Chondrocyte (in vitro differentiated cells): ENCODE data around the gene BMX. TPM values are rescaled to one million over a fixed set of nuclear protein-coding genes. Genes with fewer than 3 reads are reported as not detected.

Source experiments
- DNase-seq: peaks from one replicate; pipeline ENCODE4 v3.0.0; 2021; ENCODE audit warnings: mixed read lengths, low spot score
- H3K27ac Mint-ChIP-seq: one replicate; pipeline ENCODE4 v1.8.0; 2021; ENCODE audit warnings: mild to moderate bottlenecking, moderate library complexity, mixed read lengths; ENCODE audit not compliant: unreplicated experiment
- H3K27me3 Mint-ChIP-seq: 2 replicates; pipeline ENCODE4 v1.8.0; 2021; ENCODE audit warnings: low read depth, mixed read lengths
- H3K36me3 Mint-ChIP-seq: 2 replicates; pipeline ENCODE4 v1.8.0; 2021; ENCODE audit warnings: low read depth, mixed read lengths
- H3K4me1 Mint-ChIP-seq: 2 replicates; pipeline ENCODE4 v1.8.0; 2021; ENCODE audit warnings: low read depth, mild to moderate bottlenecking, mixed read lengths
- H3K4me3 Mint-ChIP-seq: one replicate; pipeline ENCODE4 v1.8.0; 2021; ENCODE audit warnings: mild to moderate bottlenecking, moderate library complexity, mixed read lengths; ENCODE audit not compliant: unreplicated experiment
- H3K9me3 Mint-ChIP-seq: 2 replicates; pipeline ENCODE4 v1.8.0; 2021; ENCODE audit warnings: low read depth, mixed read lengths
- CTCF ChIP-seq: fragments of 200-600 bp; sonication (generic); IDR thresholded peaks from 2 replicates; pipeline ENCODE4 v1.5.0; 2021; ENCODE audit warnings: antibody characterized with exemption, mild to moderate bottlenecking, moderate library complexity
- total RNA-seq: library from RNA; stranded (reverse); gene quantifications from 3 replicates; pipeline ENCODE4 v1.2.1, GENCODE V29; 2021

BMX gene
- total RNA-seq, 1 donor from 2014 or later = not detected

- H3K9me3 Mint-ChIP-seq = no peaks in the 10 kb centered on the region
- H3K4me3 Mint-ChIP-seq = no peak overlapping the region
- no peak overlapping the region for H3K27ac Mint-ChIP-seq
- no peaks in the 10 kb centered on the region for H3K4me1 Mint-ChIP-seq
- no peak for DNase-seq
- H3K27me3 Mint-ChIP-seq = peaks cover 31% of the 10 kb centered on the region
- no peak for TF ChIP-seq CTCF
- no peaks in the 10 kb centered on the region for H3K36me3 Mint-ChIP-seq
Measured at GRCh38 chrX:15570145-15570544, 69.5 kb downstream of the BMX start.

GRCh38 chrX:15574017-15574416 is 73.4 kb downstream of the BMX start:
- H3K27me3 Mint-ChIP-seq = peaks cover 24% of the 10 kb centered on the region
- no peak overlapping the region for H3K4me3 Mint-ChIP-seq
- no peak for TF ChIP-seq CTCF
- H3K4me1 Mint-ChIP-seq = no peaks in the 10 kb centered on the region
- no peaks in the 10 kb centered on the region for H3K9me3 Mint-ChIP-seq
- DNase-seq = no peak
- H3K36me3 Mint-ChIP-seq = no peaks in the 10 kb centered on the region
- H3K27ac Mint-ChIP-seq = no peak overlapping the region

GRCh38 chrX:15576019-15576418 is 75.4 kb downstream of the BMX start:
- H3K27me3 Mint-ChIP-seq = peaks cover 12% of the 10 kb centered on the region
- H3K9me3 Mint-ChIP-seq = no peaks in the 10 kb centered on the region
- no peaks in the 10 kb centered on the region for H3K36me3 Mint-ChIP-seq
- H3K4me1 Mint-ChIP-seq = no peaks in the 10 kb centered on the region
- no peak for TF ChIP-seq CTCF
- H3K4me3 Mint-ChIP-seq = no peak overlapping the region
- DNase-seq = no peak
- no peak overlapping the region for H3K27ac Mint-ChIP-seq

GRCh38 chrX:15579778-15580747 is 79.5 kb downstream of the BMX start:
- H3K36me3 Mint-ChIP-seq = no peaks in the 10 kb centered on the region
- no peaks in the 10 kb centered on the region for H3K4me1 Mint-ChIP-seq
- H3K4me3 Mint-ChIP-seq = no peak overlapping the region
- TF ChIP-seq CTCF = no peak
- H3K27ac Mint-ChIP-seq = no peak overlapping the region
- peaks cover 12% of the 10 kb centered on the region for H3K27me3 Mint-ChIP-seq
- DNase-seq = no peak
- H3K9me3 Mint-ChIP-seq = peaks cover 4% of the 10 kb centered on the region

- no peak for TF ChIP-seq CTCF
- no peak for DNase-seq
- Mint-ChIP-seq H3K4me3 (no peak overlapping the region), H3K9me3 (no peaks in the 10 kb centered on the region), H3K27ac (no peak overlapping the region), H3K4me1 (no peaks in the 10 kb centered on the region), H3K36me3 (no peaks in the 10 kb centered on the region), H3K27me3 (peaks cover 20% of the 10 kb centered on the region)
Measured at GRCh38 chrX:15594371-15594770, 93.8 kb downstream of the BMX start.
